ENCODE results near the gene NRN1L. TPM values are rescaled to one million over a fixed set of nuclear protein-coding genes. Genes with fewer than 3 reads are reported as not detected.

NRN1L gene
- total RNA-seq, 2 donors from 2014 or later: 7.0 to 7.3 TPM

GRCh38 chr16:67924140-67924906 is 39.6 kb downstream of the NRN1L start:
- no peaks in the 10 kb centered on the region for H3K4me1 ChIP-seq (ENCODE audit: control insufficient read depth, insufficient read depth, low read length)
- no peak overlapping the region for H3K27ac ChIP-seq (ENCODE audit: low read depth, low read length)
- Mint-ChIP-seq H3K4me1 (peaks cover 14% of the 10 kb centered on the region), H3K36me3 (ENCODE audit: low read depth) (peaks cover 8% of the 10 kb centered on the region), H3K9me3 (no peaks in the 10 kb centered on the region), H3K4me3 (no peak overlapping the region), H3K27ac (no peak overlapping the region), H3K27me3 (ENCODE audit: insufficient read depth) (no peaks in the 10 kb centered on the region)
- peaks cover 8% of the 10 kb centered on the region for H3K36me3 ChIP-seq (ENCODE audit: control insufficient read depth, insufficient read depth, low read length)
- no peak for TF ChIP-seq CTCF (conservative IDR thresholded peaks at IDR 0.05)
- no peak overlapping the region for H3K9ac ChIP-seq (ENCODE audit: extremely low read depth, low read length, poor library complexity, severe bottlenecking)
- 94 to 99% methylated on average over 6 to 10 of the region's 10 CpGs for WGBS, 2 experiments (ENCODE audit: insufficient coverage in 1 of 2, insufficient read length in 1 of 2)
- no peaks in the 10 kb centered on the region for H3K9me3 ChIP-seq (ENCODE audit: control insufficient read depth, low read length)
- no peaks in the 10 kb centered on the region for H3K27me3 ChIP-seq (ENCODE audit: control insufficient read depth, insufficient read depth, low read length, poor library complexity, severe bottlenecking)
- no peak for DNase-seq
- no peak overlapping the region for H3K4me3 ChIP-seq (ENCODE audit: low read length)

DNA sequence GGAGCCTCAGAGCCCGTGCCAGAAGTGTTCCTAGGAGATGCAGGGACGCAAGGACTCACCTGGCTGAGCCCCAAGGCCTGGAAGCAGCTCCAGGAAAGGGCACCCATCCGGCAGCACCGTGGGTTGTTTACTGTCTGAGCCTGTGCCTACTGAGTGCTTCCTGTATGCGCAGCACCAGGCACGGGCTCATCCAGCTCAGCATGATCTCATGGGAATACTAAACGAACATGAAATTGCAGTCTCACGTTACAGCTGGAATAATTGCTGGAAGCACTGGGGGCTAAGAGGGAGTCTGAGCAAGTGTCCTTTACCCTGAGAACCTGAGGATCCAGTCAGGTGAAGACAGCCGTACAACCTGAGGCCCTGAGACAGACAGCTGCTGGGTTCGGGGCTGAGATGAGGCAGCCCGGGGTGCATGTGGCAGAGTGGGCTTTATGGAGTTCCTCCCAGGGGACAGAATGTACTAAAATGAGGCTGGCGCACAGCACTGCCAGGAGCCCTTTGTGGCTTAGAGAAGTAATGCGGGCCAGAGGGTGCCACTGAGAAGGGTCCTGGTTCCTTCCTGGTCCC is 41.6 kb downstream of the NRN1L start:
- H3K36me3 ChIP-seq (ENCODE audit: control insufficient read depth, insufficient read depth, low read length): peaks cover 15% of the 10 kb centered on the region
- 86 to 91% methylated on average over 10 to 13 of the region's 13 CpGs for WGBS, 2 experiments (ENCODE audit: insufficient coverage in 1 of 2, insufficient read length in 1 of 2)
- TF ChIP-seq CTCF (conservative IDR thresholded peaks at IDR 0.05): peak; percentile 54
- Mint-ChIP-seq H3K9me3 (no peaks in the 10 kb centered on the region), H3K4me3 (no peak overlapping the region), H3K4me1 (peaks cover 14% of the 10 kb centered on the region), H3K27me3 (ENCODE audit: insufficient read depth) (no peaks in the 10 kb centered on the region), H3K36me3 (ENCODE audit: low read depth) (peaks cover 9% of the 10 kb centered on the region), H3K27ac (peak overlapping the region; percentile 75)
- H3K4me1 ChIP-seq (ENCODE audit: control insufficient read depth, insufficient read depth, low read length): no peaks in the 10 kb centered on the region
- peak; percentile 75 for DNase-seq
- H3K27me3 ChIP-seq (ENCODE audit: control insufficient read depth, insufficient read depth, low read length, poor library complexity, severe bottlenecking): no peaks in the 10 kb centered on the region
- no peaks in the 10 kb centered on the region for H3K9me3 ChIP-seq (ENCODE audit: control insufficient read depth, low read length)
- H3K4me3 ChIP-seq (ENCODE audit: low read length): no peak overlapping the region
- peak overlapping the region; percentile 6 for H3K27ac ChIP-seq (ENCODE audit: low read depth, low read length)
- H3K9ac ChIP-seq (ENCODE audit: extremely low read depth, low read length, poor library complexity, severe bottlenecking): no peak overlapping the region

DNA sequence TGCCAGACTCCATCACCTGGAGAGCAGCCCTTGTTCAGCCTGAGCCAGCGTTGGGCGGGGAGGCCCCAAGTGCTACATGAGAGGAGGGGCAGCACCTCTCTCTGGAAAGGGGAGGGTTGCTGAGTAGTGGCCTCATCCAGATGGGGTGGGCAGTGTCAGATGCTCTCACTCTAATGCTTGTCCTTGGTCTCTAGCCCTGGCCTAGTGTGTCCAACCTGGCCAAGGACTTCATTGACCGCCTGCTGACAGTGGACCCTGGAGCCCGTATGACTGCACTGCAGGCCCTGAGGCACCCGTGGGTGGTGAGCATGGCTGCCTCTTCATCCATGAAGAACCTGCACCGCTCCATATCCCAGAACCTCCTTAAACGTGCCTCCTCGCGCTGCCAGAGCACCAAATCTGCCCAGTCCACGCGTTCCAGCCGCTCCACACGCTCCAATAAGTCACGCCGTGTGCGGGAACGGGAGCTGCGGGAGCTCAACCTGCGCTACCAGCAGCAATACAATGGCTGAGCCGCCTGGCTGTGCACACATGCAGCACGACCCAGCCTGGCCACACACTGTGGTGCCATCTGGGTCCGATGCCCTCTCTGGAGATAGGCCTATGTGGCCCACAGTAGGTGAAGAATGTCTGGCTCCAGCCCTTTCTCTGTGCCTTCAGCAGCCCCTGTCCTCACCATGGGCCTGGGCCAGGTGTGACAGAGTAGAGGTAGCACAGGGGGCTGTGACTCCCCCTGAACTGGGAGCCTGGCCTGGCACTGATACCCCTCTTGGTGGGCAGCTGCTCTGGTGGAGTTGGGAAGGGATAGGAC is 42.7 kb downstream of the NRN1L start:
- 95 to 97% methylated on average over 19 to 22 of the region's 22 CpGs for WGBS, 2 experiments (ENCODE audit: insufficient coverage in 1 of 2, insufficient read length in 1 of 2)
- Mint-ChIP-seq H3K27me3 (ENCODE audit: insufficient read depth) (no peaks in the 10 kb centered on the region), H3K4me1 (peaks cover 15% of the 10 kb centered on the region)

More for the DNA sequence above, 42.7 kb downstream of the NRN1L start:
- no peak for DNase-seq
- Histone ChIP-seq H3K36me3 (ENCODE audit: control insufficient read depth, insufficient read depth, low read length) (peaks cover 15% of the 10 kb centered on the region), H3K27ac (ENCODE audit: low read depth, low read length) (no peak overlapping the region), H3K9ac (ENCODE audit: extremely low read depth, low read length, poor library complexity, severe bottlenecking) (no peak overlapping the region), H3K9me3 (ENCODE audit: control insufficient read depth, low read length) (no peaks in the 10 kb centered on the region), H3K4me3 (ENCODE audit: low read length) (no peak overlapping the region), H3K27me3 (ENCODE audit: control insufficient read depth, insufficient read depth, low read length, poor library complexity, severe bottlenecking) (no peaks in the 10 kb centered on the region), H3K4me1 (ENCODE audit: control insufficient read depth, insufficient read depth, low read length) (no peaks in the 10 kb centered on the region)
- Mint-ChIP-seq H3K9me3 (no peaks in the 10 kb centered on the region), H3K36me3 (ENCODE audit: low read depth) (peaks cover 18% of the 10 kb centered on the region), H3K27ac (no peak overlapping the region), H3K4me3 (no peak overlapping the region)
- TF ChIP-seq CTCF (conservative IDR thresholded peaks at IDR 0.05): no peak

All from endodermal cell (in vitro differentiated cells).